Esophagus mucosa (tissue), 1 donor: ENCODE results near the gene GIPC2. TPM values are rescaled to one million over a fixed set of nuclear protein-coding genes. Genes with fewer than 3 reads are reported as not detected.
"Not testable (repeated sequence)": the region's sequence is repeated elsewhere in the genome, so short reads cannot be mapped to it uniquely, and the experiment has no call there.

ENCODE experiments used
- ATAC-seq: fragments of 200-7000 bp; cut with Tn5 transposase; one replicate; pipeline ENCODE4 v1.9.1; 2020
- total RNA-seq: library from RNA; stranded (reverse); gene quantifications from one replicate; pipeline ENCODE4 v1.2.4, GENCODE V29; 2023
- donor health status: DM: yes; HTN: yes; CAD: no.

Gene GIPC2
- total RNA-seq, 1 donor from 2014 or later = 1.8 TPM

- no peak for ATAC-seq
Observed at GRCh38 chr1:78070210-78070609, 24.4 kb downstream of the GIPC2 start.

- peak; percentile 96 for ATAC-seq
Observed at GRCh38 chr1:78070758-78071157, 25.0 kb downstream of the GIPC2 start.

GRCh38 chr1:78071696-78072095, 25.9 kb downstream of the GIPC2 start:
- ATAC-seq = peak; percentile 78

- no peak for ATAC-seq
Observed at GRCh38 chr1:78072216-78072615, 26.4 kb downstream of the GIPC2 start.

- no peak for ATAC-seq
Observed at GRCh38 chr1:78073441-78073840, 27.7 kb downstream of the GIPC2 start.

GRCh38 chr1:78075621-78076020, 29.9 kb downstream of the GIPC2 start:
- ATAC-seq = no peak

- no peak for ATAC-seq
Observed at GRCh38 chr1:78078358-78078757, 32.6 kb downstream of the GIPC2 start.

- no peak for ATAC-seq
Observed at GRCh38 chr1:78079580-78079979, 33.8 kb downstream of the GIPC2 start.

GRCh38 chr1:78080767-78081166, 35.0 kb downstream of the GIPC2 start:
- ATAC-seq = no peak

- ATAC-seq = no peak
Observed at GRCh38 chr1:78081980-78082860, 36.5 kb downstream of the GIPC2 start.

- ATAC-seq = not testable (repeated sequence)
Observed at GRCh38 chr1:78084639-78085038, 38.9 kb downstream of the GIPC2 start.

GRCh38 chr1:78086697-78087096, 40.9 kb downstream of the GIPC2 start:
- ATAC-seq = no peak

- ATAC-seq = no peak
Observed at GRCh38 chr1:78088015-78088414, 42.2 kb downstream of the GIPC2 start.

- no peak for ATAC-seq
Observed at GRCh38 chr1:78088486-78088885, 42.7 kb downstream of the GIPC2 start.

GRCh38 chr1:78089010-78089409, 43.2 kb downstream of the GIPC2 start:
- ATAC-seq = no peak

GRCh38 chr1:78090472-78091133, 44.8 kb downstream of the GIPC2 start:
- ATAC-seq = no peak

GRCh38 chr1:78091215-78091813, 45.5 kb downstream of the GIPC2 start:
- no peak for ATAC-seq

GRCh38 chr1:78091886-78092285, 46.1 kb downstream of the GIPC2 start:
- ATAC-seq = no peak

- ATAC-seq = peak; percentile 80
Observed at GRCh38 chr1:78092643-78093042, 46.9 kb downstream of the GIPC2 start.

- ATAC-seq = no peak
Observed at GRCh38 chr1:78093560-78093959, 47.8 kb downstream of the GIPC2 start.

- no peak for ATAC-seq
Observed at GRCh38 chr1:78094639-78095038, 48.9 kb downstream of the GIPC2 start.

GRCh38 chr1:78095593-78095992, 49.8 kb downstream of the GIPC2 start:
- ATAC-seq = no peak

- ATAC-seq = no peak
Observed at GRCh38 chr1:78096017-78096416, 50.3 kb downstream of the GIPC2 start.

GRCh38 chr1:78096976-78097375, 51.2 kb downstream of the GIPC2 start:
- no peak for ATAC-seq
